DND-41 (cell line): ENCODE results near the gene RUVBL1.

Source experiments
- ATAC-seq: fragments of 200-7000 bp; cut with Tn5 transposase; 3 replicates; pipeline ENCODE4 v1.9.1; 2021; ENCODE audit warnings: low read depth; ENCODE audit not compliant: insufficient read depth
- DNase-seq: peaks from one replicate; pipeline ENCODE4 v3.0.0-alpha.2; 2020
- H2AFZ ChIP-seq: 2 replicates; pipeline ENCODE4 v1.6.0; 2012; ENCODE audit warnings: low read depth, low read length
- H3K27ac ChIP-seq: 2 replicates; pipeline ENCODE4 v1.5.1; 2012; ENCODE audit warnings: low read length, inconsistent platforms
- H3K27me3 ChIP-seq: fragments of 200-600 bp; sonication (generic); 2 replicates; pipeline ENCODE4 v1.6.0; 2012; ENCODE audit warnings: low read length, mild to moderate bottlenecking, inconsistent platforms; ENCODE audit not compliant: insufficient read depth, poor library complexity
- H3K36me3 ChIP-seq: 2 replicates; pipeline ENCODE4 v1.5.1; 2012; ENCODE audit warnings: low read length, inconsistent platforms; ENCODE audit not compliant: insufficient read depth
- H3K4me1 ChIP-seq: 2 replicates; pipeline ENCODE4 v1.5.1; 2012; ENCODE audit warnings: mild to moderate bottlenecking, low read length; ENCODE audit not compliant: insufficient read depth
- H3K4me2 ChIP-seq: 2 replicates; pipeline ENCODE4 v1.6.0; 2012; ENCODE audit warnings: mild to moderate bottlenecking, moderate library complexity, low read length, inconsistent platforms; ENCODE audit not compliant: insufficient read depth
- H3K4me3 ChIP-seq, 2 experiments: fragments of 200-600 bp in 1 of 2; shearing (Covaris generic) in 1 of 2; 2 replicates each; pipeline ENCODE4 v1.5.1; 2012 to 2016; ENCODE audit warnings: inconsistent platforms in 2 of 2, low read length in 2 of 2, mild to moderate bottlenecking in 2 of 2, low read depth in 1 of 2, moderate library complexity in 1 of 2
- H3K79me2 ChIP-seq: 2 replicates; pipeline ENCODE4 v1.6.0; 2012; ENCODE audit warnings: low read length, inconsistent platforms; ENCODE audit not compliant: insufficient read depth
- H3K9ac ChIP-seq: 2 replicates; pipeline ENCODE4 v1.6.0; 2012; ENCODE audit warnings: low read depth, mild to moderate bottlenecking, inconsistent platforms, low read length, moderate library complexity
- H3K9me3 ChIP-seq: 2 replicates; pipeline ENCODE4 v1.5.1; 2012; ENCODE audit warnings: low read length, moderate library complexity, mild to moderate bottlenecking, inconsistent platforms; ENCODE audit not compliant: insufficient read depth, severe bottlenecking
- H4K20me1 ChIP-seq: 2 replicates; pipeline ENCODE4 v1.6.0; 2012; ENCODE audit warnings: low read length; ENCODE audit not compliant: insufficient read depth
- EZH2 ChIP-seq: IDR thresholded peaks from 3 replicates; pipeline ENCODE4 v1.6.1; 2012; ENCODE audit warnings: borderline replicate concordance, low read depth, mild to moderate bottlenecking, moderate library complexity, low read length, inconsistent platforms; ENCODE audit not compliant: severe bottlenecking
- TF ChIP-seq, protein P1 (sequence below): IDR thresholded peaks from 2 replicates; pipeline ENCODE4 v1.5.1; 2012; ENCODE audit warnings: borderline replicate concordance, low read length, moderate library complexity, mild to moderate bottlenecking; ENCODE audit not compliant: poor library complexity, severe bottlenecking; ENCODE audit errors: extremely low read depth

The RUVBL1 gene

GRCh38 chr3:128127236-128127635 is 3.6 kb upstream of the RUVBL1 start:
- H3K36me3 ChIP-seq = peaks cover 7% of the 10 kb centered on the region
- H3K4me2 ChIP-seq = no peak overlapping the region
- no peak overlapping the region for H3K4me3 ChIP-seq
- H4K20me1 ChIP-seq = 0 out of 2 replicates have a peak, but pooled peaks cover 6% of the 10 kb centered on the region
- TF ChIP-seq, protein P1, sequence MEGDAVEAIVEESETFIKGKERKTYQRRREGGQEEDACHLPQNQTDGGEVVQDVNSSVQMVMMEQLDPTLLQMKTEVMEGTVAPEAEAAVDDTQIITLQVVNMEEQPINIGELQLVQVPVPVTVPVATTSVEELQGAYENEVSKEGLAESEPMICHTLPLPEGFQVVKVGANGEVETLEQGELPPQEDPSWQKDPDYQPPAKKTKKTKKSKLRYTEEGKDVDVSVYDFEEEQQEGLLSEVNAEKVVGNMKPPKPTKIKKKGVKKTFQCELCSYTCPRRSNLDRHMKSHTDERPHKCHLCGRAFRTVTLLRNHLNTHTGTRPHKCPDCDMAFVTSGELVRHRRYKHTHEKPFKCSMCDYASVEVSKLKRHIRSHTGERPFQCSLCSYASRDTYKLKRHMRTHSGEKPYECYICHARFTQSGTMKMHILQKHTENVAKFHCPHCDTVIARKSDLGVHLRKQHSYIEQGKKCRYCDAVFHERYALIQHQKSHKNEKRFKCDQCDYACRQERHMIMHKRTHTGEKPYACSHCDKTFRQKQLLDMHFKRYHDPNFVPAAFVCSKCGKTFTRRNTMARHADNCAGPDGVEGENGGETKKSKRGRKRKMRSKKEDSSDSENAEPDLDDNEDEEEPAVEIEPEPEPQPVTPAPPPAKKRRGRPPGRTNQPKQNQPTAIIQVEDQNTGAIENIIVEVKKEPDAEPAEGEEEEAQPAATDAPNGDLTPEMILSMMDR = no peak
- TF ChIP-seq EZH2 = no peak
- no peaks in the 10 kb centered on the region for H3K27me3 ChIP-seq
- H3K27ac ChIP-seq = no peak overlapping the region
- no peak overlapping the region for H3K9ac ChIP-seq
- H3K79me2 ChIP-seq = peaks cover 14% of the 10 kb centered on the region
- ATAC-seq (no peak), DNase-seq (no peak)
- peaks cover 18% of the 10 kb centered on the region for H3K4me1 ChIP-seq
- H3K9me3 ChIP-seq = no peaks in the 10 kb centered on the region
- H2AFZ ChIP-seq = no peak overlapping the region

DNA sequence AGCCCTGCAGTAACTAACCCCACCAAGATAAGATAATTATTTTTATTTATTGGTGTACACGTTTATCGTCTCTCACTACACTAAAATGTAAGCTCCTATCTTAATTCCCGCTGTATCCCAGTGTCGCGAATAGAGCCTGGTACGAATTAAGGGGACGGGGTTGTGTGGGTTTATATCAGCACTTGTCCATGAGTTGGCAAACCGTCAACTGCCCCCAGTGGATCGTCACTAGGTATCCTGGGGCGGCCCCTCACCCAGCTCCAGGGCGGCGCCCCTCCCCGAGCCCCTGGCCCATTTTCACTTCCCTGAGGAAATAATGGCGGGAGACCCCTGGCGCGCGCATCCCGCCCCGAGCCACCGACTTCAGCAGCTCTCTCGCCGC is 465 bp downstream of the RUVBL1 start:
- Histone ChIP-seq H3K9ac (peak overlapping the region; percentile 95), H3K27ac (peak overlapping the region; percentile 93), H2AFZ (peak overlapping the region; percentile 90), H3K4me1 (peaks cover 35% of the 10 kb centered on the region), H3K27me3 (no peaks in the 10 kb centered on the region), H3K36me3 (peaks cover 35% of the 10 kb centered on the region), H3K79me2 (peaks cover 48% of the 10 kb centered on the region), H3K4me2 (peak overlapping the region; percentile 84), H3K4me3 (peak overlapping the region; percentile 75 to 97; a peak in 3 of 4 replicates), H4K20me1 (0 out of 2 replicates have a peak, but pooled peaks cover 6% of the 10 kb centered on the region), H3K9me3 (no peaks in the 10 kb centered on the region)
- DNase-seq (peak; percentile 34), ATAC-seq (no peak; the same call in 2 of the 3 replicates)
- TF ChIP-seq, protein P1 = no peak
- no peak for TF ChIP-seq EZH2

DNA sequence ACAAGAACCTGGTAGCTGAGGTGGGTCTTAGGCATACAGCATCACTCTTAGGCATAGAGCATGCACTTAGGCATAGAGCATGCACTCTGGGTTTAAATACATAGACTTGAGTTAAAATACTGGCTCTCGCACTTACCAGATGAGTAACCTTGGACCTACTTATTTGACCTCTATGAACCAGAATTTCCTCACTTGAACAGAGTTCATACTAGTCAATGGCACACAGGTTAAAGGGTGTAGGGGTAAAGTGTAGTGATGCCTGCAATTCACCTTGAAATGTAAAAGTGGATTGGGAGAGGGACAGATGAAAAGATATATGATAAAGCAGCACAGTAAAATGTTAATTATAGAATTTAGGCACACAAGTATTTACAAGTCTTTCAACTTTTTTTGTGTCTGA is 1.6 kb downstream of the RUVBL1 start:
- Histone ChIP-seq H3K4me2 (peak overlapping the region; percentile 84), H4K20me1 (peaks cover 9% of the 10 kb centered on the region; the same call in 1 of the 2 replicates), H3K36me3 (peaks cover 47% of the 10 kb centered on the region), H3K27me3 (no peaks in the 10 kb centered on the region), H3K27ac (no peak overlapping the region), H3K9ac (no peak overlapping the region), H3K9me3 (no peaks in the 10 kb centered on the region), H3K4me3 (peak overlapping the region in 1 of 2 experiments; percentile 97; a peak in 1 of 4 replicates), H3K79me2 (peaks cover 59% of the 10 kb centered on the region), H2AFZ (no peak overlapping the region), H3K4me1 (peaks cover 35% of the 10 kb centered on the region)
- TF ChIP-seq, protein P1 = no peak
- no peak for TF ChIP-seq EZH2
- DNase-seq (no peak), ATAC-seq (no peak)
